Measurements from ENCODE around the gene TAOK3.

TAOK3 gene

GRCh38 chr12:118190266-118190665 is 182.4 kb downstream of the TAOK3 start:
- TF ChIP-seq, protein P1, sequence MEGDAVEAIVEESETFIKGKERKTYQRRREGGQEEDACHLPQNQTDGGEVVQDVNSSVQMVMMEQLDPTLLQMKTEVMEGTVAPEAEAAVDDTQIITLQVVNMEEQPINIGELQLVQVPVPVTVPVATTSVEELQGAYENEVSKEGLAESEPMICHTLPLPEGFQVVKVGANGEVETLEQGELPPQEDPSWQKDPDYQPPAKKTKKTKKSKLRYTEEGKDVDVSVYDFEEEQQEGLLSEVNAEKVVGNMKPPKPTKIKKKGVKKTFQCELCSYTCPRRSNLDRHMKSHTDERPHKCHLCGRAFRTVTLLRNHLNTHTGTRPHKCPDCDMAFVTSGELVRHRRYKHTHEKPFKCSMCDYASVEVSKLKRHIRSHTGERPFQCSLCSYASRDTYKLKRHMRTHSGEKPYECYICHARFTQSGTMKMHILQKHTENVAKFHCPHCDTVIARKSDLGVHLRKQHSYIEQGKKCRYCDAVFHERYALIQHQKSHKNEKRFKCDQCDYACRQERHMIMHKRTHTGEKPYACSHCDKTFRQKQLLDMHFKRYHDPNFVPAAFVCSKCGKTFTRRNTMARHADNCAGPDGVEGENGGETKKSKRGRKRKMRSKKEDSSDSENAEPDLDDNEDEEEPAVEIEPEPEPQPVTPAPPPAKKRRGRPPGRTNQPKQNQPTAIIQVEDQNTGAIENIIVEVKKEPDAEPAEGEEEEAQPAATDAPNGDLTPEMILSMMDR (conservative IDR thresholded peaks at IDR 0.05; ENCODE audit: low read depth, low read length), result no peak
- peak overlapping the region; percentile 65 for H3K4me3 ChIP-seq (ENCODE audit: low read depth, low read length)
- DNase-seq (ENCODE audit: low read depth), result peak; percentile 57

DNA sequence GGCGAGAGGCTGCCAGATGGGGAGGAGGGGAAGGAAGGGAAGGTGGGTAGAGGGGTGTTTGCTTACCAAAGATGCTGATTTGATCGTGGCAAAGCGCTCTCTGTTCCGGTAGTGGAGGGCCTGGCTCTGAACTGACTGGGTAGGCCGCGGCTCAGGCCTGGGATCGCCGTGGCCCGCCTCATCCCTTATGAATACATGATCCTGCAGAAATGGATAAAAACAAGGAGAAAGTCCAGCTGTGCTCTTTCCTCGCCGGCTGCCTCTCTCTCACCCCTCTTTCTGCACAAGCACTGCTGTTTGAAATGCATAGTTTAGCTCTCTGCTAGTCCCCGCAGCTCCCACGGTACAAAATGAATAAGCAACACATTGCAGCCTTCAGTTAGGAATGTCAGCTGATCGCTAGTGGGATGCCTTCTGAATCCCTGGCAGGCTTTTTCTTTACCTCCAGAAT is 182.9 kb downstream of the TAOK3 start:
- peak overlapping the region; percentile 65 for H3K4me3 ChIP-seq (ENCODE audit: low read depth, low read length)
- peak; percentile 83 for DNase-seq (ENCODE audit: low read depth)
- TF ChIP-seq, protein P1 (conservative IDR thresholded peaks at IDR 0.05; ENCODE audit: low read depth, low read length), result no peak

- peak; percentile 65 for DNase-seq (ENCODE audit: low read depth)
- H3K4me3 ChIP-seq (ENCODE audit: low read depth, low read length), result peak overlapping the region; percentile 65
- TF ChIP-seq, protein P1 (conservative IDR thresholded peaks at IDR 0.05; ENCODE audit: low read depth, low read length), result no peak
Observed at GRCh38 chr12:118188690-118189371, 183.9 kb downstream of the TAOK3 start.

- no peak for DNase-seq (ENCODE audit: low read depth)
- H3K4me3 ChIP-seq (ENCODE audit: low read depth, low read length), result no peak overlapping the region
- TF ChIP-seq, protein P1 (conservative IDR thresholded peaks at IDR 0.05; ENCODE audit: low read depth, low read length), result no peak
Observed at GRCh38 chr12:118187751-118188435, 184.8 kb downstream of the TAOK3 start.

DNA sequence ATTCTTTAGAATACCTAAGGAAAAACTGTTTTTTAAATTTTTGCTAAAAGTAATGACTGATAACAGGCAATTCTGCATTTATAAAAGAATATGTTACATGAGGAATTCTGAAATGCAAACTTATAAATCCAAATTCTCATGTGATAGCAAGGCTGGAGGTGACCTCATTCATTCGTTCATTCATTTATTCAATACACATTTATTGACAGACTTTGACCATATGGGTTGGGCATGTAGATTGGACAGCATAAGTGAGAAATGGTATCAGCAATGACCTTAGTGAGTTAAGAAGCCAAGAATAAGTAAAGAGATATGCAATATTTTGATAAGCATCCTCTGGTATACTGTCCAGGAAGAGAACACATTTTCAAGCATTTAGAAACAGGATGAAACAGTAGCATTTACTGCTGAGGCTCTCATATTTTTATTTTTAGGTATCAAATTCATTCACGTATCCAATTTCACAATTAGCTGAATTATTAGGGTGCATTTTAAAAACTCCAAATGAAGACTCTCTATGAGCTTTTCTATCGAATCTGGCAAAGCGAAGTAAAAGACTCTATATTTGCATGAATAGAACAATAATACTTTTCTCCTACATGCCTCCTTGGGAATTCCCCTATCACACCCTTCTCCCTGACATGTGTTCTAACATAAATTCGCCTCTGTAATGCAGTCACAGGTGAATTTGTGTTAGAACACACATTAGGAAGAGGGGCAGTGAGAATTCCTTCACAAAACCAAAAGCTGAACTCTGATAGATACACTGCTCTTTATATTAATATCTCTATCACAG is 186.9 kb downstream of the TAOK3 start:
- no peak for DNase-seq (ENCODE audit: low read depth)
- TF ChIP-seq, protein P1 (conservative IDR thresholded peaks at IDR 0.05; ENCODE audit: low read depth, low read length), result no peak
- H3K4me3 ChIP-seq (ENCODE audit: low read depth, low read length), result no peak overlapping the region

DNA sequence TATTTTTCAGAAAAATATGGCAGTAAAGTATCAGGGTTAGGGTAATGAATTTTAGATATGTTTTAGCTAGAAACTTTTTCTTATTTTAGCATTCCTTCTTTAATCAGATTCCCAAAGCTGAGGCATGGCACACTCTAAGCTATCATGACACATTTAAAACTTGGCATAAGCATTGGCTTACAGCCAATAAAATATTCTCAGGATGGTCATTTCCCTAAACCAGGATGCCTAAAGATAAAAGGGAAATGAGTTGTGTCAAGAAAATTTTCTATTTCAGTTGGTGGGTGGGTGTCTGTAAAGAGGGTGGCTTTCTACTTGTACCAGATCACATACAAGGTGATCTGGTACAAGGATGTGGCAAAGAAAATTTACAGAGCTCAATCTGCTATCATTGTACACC is 189.0 kb downstream of the TAOK3 start:
- no peak for DNase-seq (ENCODE audit: low read depth)
- no peak overlapping the region for H3K4me3 ChIP-seq (ENCODE audit: low read depth, low read length)
- TF ChIP-seq, protein P1 (conservative IDR thresholded peaks at IDR 0.05; ENCODE audit: low read depth, low read length), result no peak

All from choroid plexus epithelial cell (primary cell).